Dendritic cell treated with granulocyte-macrophage colony-stimulating factor and Interleukin-4, amounts not matched to agents 40 ng/mL and 50 ng/mL, for 4 days (primary cell): ENCODE data around the gene MCF2L2.

Source experiments
- H3K27ac Mint-ChIP-seq: one replicate; pipeline ENCODE4 v1.8.0; 2022; ENCODE audit warnings: mild to moderate bottlenecking, mixed read lengths
- H3K27me3 Mint-ChIP-seq: one replicate; pipeline ENCODE4 v1.8.0; 2022; ENCODE audit warnings: mild to moderate bottlenecking, mixed read lengths
- H3K36me3 Mint-ChIP-seq: one replicate; pipeline ENCODE4 v1.8.0; 2022; ENCODE audit warnings: low read depth, mixed read lengths
- H3K4me1 Mint-ChIP-seq: one replicate; pipeline ENCODE4 v1.8.0; 2022; ENCODE audit warnings: low read depth, mixed read lengths
- H3K4me3 Mint-ChIP-seq: one replicate; pipeline ENCODE4 v1.8.0; 2022; ENCODE audit warnings: mild to moderate bottlenecking, moderate library complexity, mixed read lengths
- H3K9me3 Mint-ChIP-seq: one replicate; pipeline ENCODE4 v1.8.0; 2022; ENCODE audit warnings: mixed read lengths
- intact Hi-C: fragments of 100-400 bp; cut with micrococcal nuclease; formaldehyde crosslinking; loops from one replicate; pipeline ENCODE4 v1.15.0; 2022

The MCF2L2 gene

DNA sequence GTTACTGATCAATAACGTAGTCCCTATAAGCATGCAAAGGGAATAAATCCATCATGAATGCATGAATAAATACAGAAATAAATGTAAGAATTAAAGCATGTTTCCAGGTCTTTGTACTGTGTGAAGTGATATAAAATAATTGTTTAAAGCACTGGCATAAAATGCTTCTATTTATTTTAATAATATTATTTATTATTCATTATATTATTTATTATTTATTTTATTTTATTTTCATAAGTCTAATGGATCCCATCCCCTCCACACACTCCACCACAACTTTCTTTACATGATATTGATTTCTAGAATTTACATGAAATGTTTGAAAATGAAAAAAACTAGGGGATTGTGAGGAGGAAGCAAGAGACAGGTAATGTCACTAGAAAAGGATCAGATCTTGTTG lies 73.5 kb downstream of the MCF2L2 start:
- Mint-ChIP-seq H3K36me3 (no peaks in the 10 kb centered on the region), H3K4me3 (no peak overlapping the region), H3K27me3 (peaks cover 6% of the 10 kb centered on the region), H3K9me3 (no peaks in the 10 kb centered on the region), H3K27ac (no peak overlapping the region), H3K4me1 (peaks cover 11% of the 10 kb centered on the region)
- intact Hi-C loops = no loop called here

GRCh38 chr3:183354325-183354831 lies 74.0 kb downstream of the MCF2L2 start:
- Mint-ChIP-seq H3K9me3 (no peaks in the 10 kb centered on the region), H3K4me1 (peaks cover 11% of the 10 kb centered on the region), H3K27me3 (peaks cover 7% of the 10 kb centered on the region), H3K36me3 (no peaks in the 10 kb centered on the region), H3K27ac (no peak overlapping the region), H3K4me3 (no peak overlapping the region)
- intact Hi-C loops = no loop called here

DNA sequence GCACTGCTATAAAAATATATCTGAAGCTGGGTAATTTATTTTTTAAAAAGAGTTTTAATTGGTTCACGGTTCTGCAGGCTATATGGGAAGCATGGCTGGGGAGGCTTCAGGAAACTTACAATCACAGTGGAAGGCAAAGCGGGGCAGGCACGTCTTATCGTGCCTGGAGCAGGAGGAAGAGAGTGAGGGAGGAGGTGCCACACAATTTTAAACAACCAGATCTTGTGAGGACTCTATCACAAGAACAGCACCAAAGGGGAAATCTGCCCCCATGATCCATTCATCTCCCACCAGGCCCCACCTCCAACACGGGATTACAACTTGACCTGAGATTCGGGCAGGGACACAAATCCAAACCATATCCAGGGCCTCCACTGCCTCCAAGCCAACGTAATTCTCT lies 75.0 kb downstream of the MCF2L2 start:
- H3K27ac Mint-ChIP-seq = no peak overlapping the region
- no peaks in the 10 kb centered on the region for H3K9me3 Mint-ChIP-seq
- intact Hi-C loops = no loop called here
- peaks cover 9% of the 10 kb centered on the region for H3K27me3 Mint-ChIP-seq
- no peaks in the 10 kb centered on the region for H3K36me3 Mint-ChIP-seq
- no peak overlapping the region for H3K4me3 Mint-ChIP-seq
- peaks cover 16% of the 10 kb centered on the region for H3K4me1 Mint-ChIP-seq

- no peaks in the 10 kb centered on the region for H3K36me3 Mint-ChIP-seq
- intact Hi-C loops = no loop called here
Measured at GRCh38 chr3:183350164-183350563, 78.3 kb downstream of the MCF2L2 start.

DNA sequence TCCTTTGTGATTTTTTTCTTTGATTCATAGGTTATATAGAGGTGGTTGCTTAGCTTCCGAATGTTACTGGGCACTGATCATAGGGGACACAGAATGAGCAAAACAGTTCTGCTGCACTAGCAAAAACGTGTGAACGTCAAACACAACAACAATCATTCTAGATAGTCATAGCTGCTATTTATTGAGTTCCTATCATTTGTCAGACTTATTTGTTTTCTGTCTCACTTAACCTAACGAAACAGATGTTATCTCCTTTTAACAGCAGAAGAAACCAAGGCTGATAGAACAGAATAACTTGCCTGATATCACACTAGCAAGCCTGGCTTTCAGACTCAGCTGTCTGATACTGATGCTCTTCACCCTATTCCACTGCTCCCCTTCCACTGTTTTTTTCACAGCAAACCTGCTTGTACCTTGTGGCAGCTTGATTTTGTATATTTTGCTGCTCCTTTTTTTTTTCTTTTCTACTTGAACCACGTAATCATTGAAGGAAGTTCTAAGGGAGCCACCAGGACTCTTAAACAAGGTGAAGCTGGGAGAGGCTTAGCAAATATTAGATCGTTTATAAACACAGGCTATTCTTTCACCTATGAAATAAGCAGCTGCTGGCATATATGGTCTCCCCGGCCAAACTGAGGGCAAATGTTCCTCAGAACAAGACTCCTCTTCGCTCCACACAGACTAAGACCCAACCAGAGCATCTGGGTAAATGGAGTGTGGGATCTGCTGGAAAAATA lies 78.8 kb downstream of the MCF2L2 start:
- Mint-ChIP-seq H3K4me3 (no peak overlapping the region), H3K4me1 (peaks cover 12% of the 10 kb centered on the region), H3K27ac (no peak overlapping the region), H3K36me3 (no peaks in the 10 kb centered on the region), H3K9me3 (peaks cover 13% of the 10 kb centered on the region), H3K27me3 (peaks cover 13% of the 10 kb centered on the region)
- intact Hi-C loops = no loop called here

More at GRCh38 chr3:183350164-183350563, 78.3 kb downstream of the MCF2L2 start:
- Mint-ChIP-seq H3K4me1 (peaks cover 12% of the 10 kb centered on the region), H3K27ac (no peak overlapping the region), H3K9me3 (peaks cover 7% of the 10 kb centered on the region), H3K27me3 (peaks cover 10% of the 10 kb centered on the region), H3K4me3 (no peak overlapping the region)

- Mint-ChIP-seq H3K36me3 (no peaks in the 10 kb centered on the region), H3K27ac (no peak overlapping the region), H3K27me3 (peaks cover 10% of the 10 kb centered on the region), H3K9me3 (peaks cover 17% of the 10 kb centered on the region), H3K4me1 (peaks cover 5% of the 10 kb centered on the region), H3K4me3 (no peak overlapping the region)
- intact Hi-C loops = no loop called here
Measured at GRCh38 chr3:183342824-183343223, 85.6 kb downstream of the MCF2L2 start.

DNA sequence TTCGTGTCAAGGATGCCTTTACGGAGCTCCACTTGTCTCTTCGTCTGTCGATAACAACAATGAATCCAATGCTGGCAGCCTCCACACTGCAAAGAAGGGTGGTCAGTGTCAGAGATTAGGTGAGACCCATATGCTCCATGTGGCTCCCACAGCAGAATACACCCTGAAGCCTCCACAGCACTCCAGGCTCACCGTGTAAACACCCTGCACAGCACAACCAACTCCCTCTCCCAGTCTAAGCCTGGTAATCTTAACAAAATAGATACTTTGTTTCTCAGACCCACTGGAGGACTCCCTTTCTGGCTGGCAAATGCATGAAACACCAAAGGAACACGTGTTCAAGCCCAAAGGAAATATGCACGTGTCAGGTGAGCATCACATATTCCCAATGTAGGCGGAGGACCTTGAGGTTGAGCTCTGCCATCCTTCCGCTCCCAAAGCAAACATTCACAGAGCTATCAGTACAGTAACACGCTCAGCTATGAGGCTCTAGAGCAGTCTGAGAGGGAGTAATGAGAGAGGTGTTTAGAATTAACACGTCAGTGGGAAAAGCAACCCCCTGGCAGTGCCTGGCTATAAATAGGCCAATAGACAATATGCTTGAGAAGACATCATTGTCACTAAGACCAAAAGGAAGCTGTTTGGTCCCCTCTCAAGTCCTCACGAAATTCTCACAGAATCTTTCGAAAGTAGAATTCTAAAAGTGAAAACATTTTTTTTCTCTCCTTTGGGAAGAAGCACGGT lies 86.7 kb downstream of the MCF2L2 start:
- Mint-ChIP-seq H3K4me3 (no peak overlapping the region), H3K27me3 (peaks cover 10% of the 10 kb centered on the region), H3K36me3 (no peaks in the 10 kb centered on the region), H3K9me3 (peaks cover 17% of the 10 kb centered on the region), H3K27ac (no peak overlapping the region), H3K4me1 (no peaks in the 10 kb centered on the region)
- intact Hi-C loops = no loop called here

DNA sequence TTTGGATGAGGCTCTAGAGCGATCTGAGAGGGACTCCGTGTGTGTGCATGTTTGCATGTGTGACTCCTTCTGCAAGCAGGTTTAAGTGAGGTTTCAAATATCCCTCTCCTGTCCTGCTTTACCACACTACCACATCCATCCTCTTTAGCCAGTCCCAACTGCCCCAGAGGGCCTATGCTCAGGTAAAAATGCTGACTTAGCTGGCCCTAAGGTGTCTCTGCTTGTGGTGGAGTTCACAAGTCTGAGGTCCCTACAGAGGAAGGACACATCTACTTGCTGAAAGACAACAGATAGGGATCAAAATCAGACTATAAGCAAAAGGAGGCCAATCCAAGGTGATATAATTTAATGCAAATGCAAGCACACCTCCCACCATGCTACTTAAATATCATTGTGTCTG lies 88.2 kb downstream of the MCF2L2 start:
- H3K27ac Mint-ChIP-seq = no peak overlapping the region
- intact Hi-C loops = no loop called here
- H3K4me3 Mint-ChIP-seq = no peak overlapping the region
- no peaks in the 10 kb centered on the region for H3K4me1 Mint-ChIP-seq
- H3K27me3 Mint-ChIP-seq = peaks cover 4% of the 10 kb centered on the region
- no peaks in the 10 kb centered on the region for H3K36me3 Mint-ChIP-seq
- peaks cover 11% of the 10 kb centered on the region for H3K9me3 Mint-ChIP-seq

GRCh38 chr3:183339461-183340086 lies 88.8 kb downstream of the MCF2L2 start:
- Mint-ChIP-seq H3K27me3 (no peaks in the 10 kb centered on the region), H3K27ac (no peak overlapping the region), H3K4me3 (no peak overlapping the region), H3K36me3 (no peaks in the 10 kb centered on the region), H3K9me3 (peaks cover 4% of the 10 kb centered on the region), H3K4me1 (no peaks in the 10 kb centered on the region)
- intact Hi-C loops = no loop called here

GRCh38 chr3:183338520-183338919 lies 89.9 kb downstream of the MCF2L2 start:
- no peak overlapping the region for H3K4me3 Mint-ChIP-seq
- H3K27ac Mint-ChIP-seq = no peak overlapping the region
- H3K9me3 Mint-ChIP-seq = no peaks in the 10 kb centered on the region
- H3K36me3 Mint-ChIP-seq = no peaks in the 10 kb centered on the region
- H3K27me3 Mint-ChIP-seq = no peaks in the 10 kb centered on the region
- intact Hi-C loops = no loop called here
- H3K4me1 Mint-ChIP-seq = no peaks in the 10 kb centered on the region

DNA sequence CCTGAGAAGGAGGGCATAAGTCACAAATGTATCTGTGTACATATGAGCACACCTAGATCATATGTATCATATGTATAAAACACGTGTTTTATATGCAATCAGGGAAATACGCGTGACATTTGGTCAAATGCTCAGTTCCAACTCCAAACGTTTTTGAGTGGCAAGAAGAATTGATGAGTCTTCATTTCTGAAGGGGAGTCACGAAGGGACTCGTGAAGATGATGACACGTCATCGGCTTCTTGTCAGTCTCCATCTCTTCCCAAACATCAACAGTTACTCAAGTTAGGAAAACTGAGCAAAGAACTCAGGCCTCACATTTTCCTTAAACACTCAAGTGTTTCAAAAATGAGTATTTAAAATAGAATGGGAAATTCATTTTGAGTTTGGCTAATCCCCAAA lies 95.9 kb downstream of the MCF2L2 start:
- no peaks in the 10 kb centered on the region for H3K9me3 Mint-ChIP-seq
- intact Hi-C loops = no loop called here

DNA sequence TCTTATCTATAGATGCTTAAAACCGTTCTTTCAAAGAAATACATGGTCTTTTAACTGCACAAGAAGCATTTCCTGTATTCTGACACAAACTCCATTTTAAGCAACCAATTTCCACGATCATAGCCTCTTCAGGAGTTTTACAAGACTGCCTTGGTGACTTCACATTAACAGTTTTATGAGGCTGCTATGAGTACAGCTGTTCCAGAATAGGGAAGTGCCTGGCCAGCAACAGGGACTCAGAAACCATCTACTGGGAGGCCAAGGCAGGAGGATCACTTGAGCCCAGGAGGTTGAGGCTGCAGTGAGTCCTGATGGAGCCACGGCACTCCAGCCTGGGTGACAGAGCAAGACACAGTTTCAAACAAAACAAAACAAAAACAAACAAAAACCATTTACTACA lies 96.9 kb downstream of the MCF2L2 start:
- H3K36me3 Mint-ChIP-seq = no peaks in the 10 kb centered on the region
- H3K4me1 Mint-ChIP-seq = peaks cover 18% of the 10 kb centered on the region
- intact Hi-C loops = no loop called here
- H3K9me3 Mint-ChIP-seq = no peaks in the 10 kb centered on the region
- H3K27me3 Mint-ChIP-seq = peaks cover 8% of the 10 kb centered on the region
- peak overlapping the region; percentile 17 for H3K27ac Mint-ChIP-seq
- no peak overlapping the region for H3K4me3 Mint-ChIP-seq

More for the DNA sequence above, 95.9 kb downstream of the MCF2L2 start:
- H3K36me3 Mint-ChIP-seq = no peaks in the 10 kb centered on the region
- H3K4me1 Mint-ChIP-seq = peaks cover 15% of the 10 kb centered on the region
- no peak overlapping the region for H3K4me3 Mint-ChIP-seq
- no peak overlapping the region for H3K27ac Mint-ChIP-seq
- H3K27me3 Mint-ChIP-seq = peaks cover 8% of the 10 kb centered on the region

DNA sequence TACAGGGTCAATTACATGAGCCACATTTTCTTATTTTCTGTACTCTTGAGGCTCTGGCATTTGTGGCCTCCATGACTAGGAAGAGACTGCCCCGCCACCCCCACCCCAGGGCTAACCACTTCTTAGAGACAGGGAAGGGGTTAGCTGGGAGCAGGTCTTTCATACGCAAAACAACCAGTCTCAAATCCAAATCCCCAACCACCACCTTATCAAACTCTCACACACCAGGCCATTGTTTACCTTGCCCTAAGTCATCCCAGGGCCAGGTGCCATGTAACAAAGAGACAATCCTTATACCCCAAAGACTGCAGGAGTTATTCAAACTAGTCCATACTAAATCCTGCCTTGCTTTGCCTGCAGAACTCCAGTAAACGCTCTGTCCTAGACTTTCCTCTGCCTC lies 97.5 kb downstream of the MCF2L2 start:
- Mint-ChIP-seq H3K4me3 (no peak overlapping the region), H3K27me3 (peaks cover 8% of the 10 kb centered on the region), H3K27ac (peak overlapping the region; percentile 17), H3K4me1 (peaks cover 18% of the 10 kb centered on the region), H3K36me3 (no peaks in the 10 kb centered on the region), H3K9me3 (no peaks in the 10 kb centered on the region)
- intact Hi-C loops = no loop called here

- Mint-ChIP-seq H3K4me1 (peaks cover 18% of the 10 kb centered on the region), H3K36me3 (no peaks in the 10 kb centered on the region), H3K27ac (no peak overlapping the region), H3K27me3 (peaks cover 8% of the 10 kb centered on the region), H3K4me3 (no peak overlapping the region), H3K9me3 (no peaks in the 10 kb centered on the region)
- intact Hi-C loops = no loop called here
Measured at GRCh38 chr3:183329543-183329942, 98.9 kb downstream of the MCF2L2 start.
